B cell (primary cell): ENCODE measurements around the gene ZNF503.

Experiments used
- CTCF ChIP-seq: fragments of 200-600 bp; IDR thresholded peaks from one replicate; pipeline ENCODE4 v1.8.0; 2022; ENCODE audit warnings: antibody characterized with exemption, mild to moderate bottlenecking
- EZH2 ChIP-seq: IDR thresholded peaks from 2 replicates; pipeline ENCODE4 v1.6.1; 2012; ENCODE audit warnings: borderline replicate concordance, low read depth, mild to moderate bottlenecking, moderate library complexity, low read length; ENCODE audit not compliant: insufficient read depth, poor library complexity, severe bottlenecking

GRCh38 chr10:75432176-75432575 lies 30.6 kb upstream of the ZNF503 start:
- TF ChIP-seq CTCF: no peak
- TF ChIP-seq EZH2: no peak
